ENCODE measurements around the gene KCTD17. TPM values are rescaled to one million over a fixed set of nuclear protein-coding genes. Genes with fewer than 3 reads are reported as not detected.

KCTD17 gene
- total and polyA plus RNA-seq, 10 donors, result 10.7 to 27.5 (median 17.3) TPM

DNA sequence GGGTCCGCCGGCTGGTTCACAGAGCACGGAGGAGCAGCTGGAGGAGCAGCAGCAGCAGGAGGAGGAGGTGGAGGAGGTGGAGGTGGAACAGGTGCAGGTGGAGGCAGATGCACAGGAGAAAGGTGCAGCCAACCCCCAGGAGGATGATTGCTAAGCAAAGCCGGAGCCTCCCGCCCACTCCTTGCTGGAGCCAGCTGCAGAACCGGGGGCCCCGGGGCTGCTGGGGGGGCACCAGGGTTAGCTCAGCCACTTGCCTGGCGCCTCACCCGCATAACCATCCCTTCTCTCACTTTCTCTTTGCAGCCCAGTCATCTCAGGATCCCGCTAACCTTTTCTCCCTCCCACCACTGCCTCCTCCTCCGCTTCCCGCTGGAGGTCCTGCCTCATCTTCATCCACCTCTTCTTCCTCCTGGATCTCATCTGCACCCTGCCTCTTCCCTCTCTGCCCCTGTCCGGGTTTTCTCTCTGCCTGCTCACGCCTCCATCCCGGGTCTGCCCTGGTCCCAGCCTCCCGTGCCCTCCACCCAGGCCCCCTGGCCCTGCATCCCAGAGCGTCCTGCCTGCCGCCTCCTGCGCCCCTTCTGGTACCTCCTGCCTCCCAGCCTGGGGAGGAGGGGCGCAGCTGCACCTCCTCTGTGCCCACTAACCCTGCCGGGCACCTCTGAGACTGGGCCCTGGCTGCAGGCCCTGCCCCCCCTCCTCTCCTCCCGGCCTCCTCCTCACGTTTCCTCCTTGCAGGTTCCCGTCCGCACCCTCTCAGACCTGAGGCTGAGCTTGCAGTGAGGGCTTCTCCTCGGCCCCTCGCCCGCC, 9.5 kb downstream of the KCTD17 start:
- DNase-seq, result no peak
- intact Hi-C loops (cut with DNase I; ENCODE audit: low total_unique reads), result no loop called here
- WGBS, 5 donors, result 74 to 95% (median 82%) methylated on average over 26 to 28 of the region's 28 CpGs
- peaks cover 0 to 66% (median 29%) of the 10 kb centered on the region in 6 donors for H3K36me3 ChIP-seq
- no peak overlapping the region for H3K4me3 ChIP-seq
- no peaks in the 10 kb centered on the region for H3K9me3 ChIP-seq
- no peak overlapping the region for H3K27ac ChIP-seq
- TF ChIP-seq, protein P1, sequence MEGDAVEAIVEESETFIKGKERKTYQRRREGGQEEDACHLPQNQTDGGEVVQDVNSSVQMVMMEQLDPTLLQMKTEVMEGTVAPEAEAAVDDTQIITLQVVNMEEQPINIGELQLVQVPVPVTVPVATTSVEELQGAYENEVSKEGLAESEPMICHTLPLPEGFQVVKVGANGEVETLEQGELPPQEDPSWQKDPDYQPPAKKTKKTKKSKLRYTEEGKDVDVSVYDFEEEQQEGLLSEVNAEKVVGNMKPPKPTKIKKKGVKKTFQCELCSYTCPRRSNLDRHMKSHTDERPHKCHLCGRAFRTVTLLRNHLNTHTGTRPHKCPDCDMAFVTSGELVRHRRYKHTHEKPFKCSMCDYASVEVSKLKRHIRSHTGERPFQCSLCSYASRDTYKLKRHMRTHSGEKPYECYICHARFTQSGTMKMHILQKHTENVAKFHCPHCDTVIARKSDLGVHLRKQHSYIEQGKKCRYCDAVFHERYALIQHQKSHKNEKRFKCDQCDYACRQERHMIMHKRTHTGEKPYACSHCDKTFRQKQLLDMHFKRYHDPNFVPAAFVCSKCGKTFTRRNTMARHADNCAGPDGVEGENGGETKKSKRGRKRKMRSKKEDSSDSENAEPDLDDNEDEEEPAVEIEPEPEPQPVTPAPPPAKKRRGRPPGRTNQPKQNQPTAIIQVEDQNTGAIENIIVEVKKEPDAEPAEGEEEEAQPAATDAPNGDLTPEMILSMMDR (IDR thresholded peaks at IDR 0.05 in 8 of 11, conservative IDR thresholded peaks at IDR 0.05 in 3 of 11), result no peak
- no peak for TF ChIP-seq POLR2A (IDR thresholded peaks at IDR 0.05)
- TF ChIP-seq POLR2AphosphoS5 (IDR thresholded peaks at IDR 0.05), result no peak
- H3K4me1 ChIP-seq, result no peaks in the 10 kb centered on the region
- peaks cover 0 to 4% (median 0%) of the 10 kb centered on the region in 7 donors for H3K27me3 ChIP-seq (replicated peaks in 1 of 7)

DNA sequence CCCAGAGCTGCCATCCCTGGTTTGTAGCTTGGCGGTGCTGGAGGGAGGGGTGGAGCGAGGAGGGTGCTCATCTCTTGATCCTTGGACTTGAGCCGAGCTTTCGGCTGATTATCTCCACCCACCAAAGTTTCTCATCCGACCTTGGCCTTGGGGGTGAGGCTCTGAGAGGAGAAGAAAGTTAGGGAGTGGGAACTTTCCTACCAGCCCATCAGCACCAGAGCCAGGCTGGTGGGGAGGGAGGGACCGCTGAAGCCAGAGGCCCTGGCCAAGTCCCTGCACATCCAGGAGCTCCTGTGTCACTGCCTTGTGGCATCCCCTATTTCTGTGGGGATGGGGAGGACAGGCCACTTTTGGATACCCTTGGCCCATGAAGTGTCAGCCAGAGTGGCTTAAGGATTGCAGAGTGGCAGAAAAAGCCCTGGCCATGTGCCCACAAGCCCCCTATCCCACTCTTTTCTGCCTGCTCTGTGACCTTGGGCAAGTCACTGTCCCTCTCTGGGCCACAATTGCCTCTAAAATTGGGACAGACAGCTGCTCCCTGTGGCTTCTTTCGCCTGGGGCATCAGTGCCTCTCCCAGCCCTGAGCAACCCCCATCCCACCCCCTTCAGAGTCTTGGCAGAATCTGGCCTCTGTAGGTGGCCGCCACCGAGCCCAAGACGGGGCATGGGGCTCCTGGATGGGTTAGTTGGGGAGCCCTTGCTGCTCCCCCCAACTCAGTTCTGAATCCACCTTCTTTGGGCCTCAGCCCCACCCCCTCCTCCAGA, 10.3 kb downstream of the KCTD17 start:
- Histone ChIP-seq H3K4me3 (no peak overlapping the region), H3K27ac (no peak overlapping the region), H3K27me3 (replicated peaks in 1 of 7) (peaks cover 0 to 4% (median 0%) of the 10 kb centered on the region in 7 donors), H3K36me3 (peaks cover 0 to 58% (median 23%) of the 10 kb centered on the region in 6 donors), H3K9me3 (no peaks in the 10 kb centered on the region), H3K4me1 (no peaks in the 10 kb centered on the region)
- intact Hi-C loops (cut with DNase I; ENCODE audit: low total_unique reads), result no loop called here
- TF ChIP-seq, protein P1 (IDR thresholded peaks at IDR 0.05 in 8 of 11, conservative IDR thresholded peaks at IDR 0.05 in 3 of 11), result no peak
- TF ChIP-seq POLR2AphosphoS5 (IDR thresholded peaks at IDR 0.05), result no peak
- no peak for TF ChIP-seq POLR2A (IDR thresholded peaks at IDR 0.05)
- WGBS, 5 donors, result 79 to 90% (median 88%) methylated on average over 10 of the region's 10 CpGs
- DNase-seq, result no peak

DNA sequence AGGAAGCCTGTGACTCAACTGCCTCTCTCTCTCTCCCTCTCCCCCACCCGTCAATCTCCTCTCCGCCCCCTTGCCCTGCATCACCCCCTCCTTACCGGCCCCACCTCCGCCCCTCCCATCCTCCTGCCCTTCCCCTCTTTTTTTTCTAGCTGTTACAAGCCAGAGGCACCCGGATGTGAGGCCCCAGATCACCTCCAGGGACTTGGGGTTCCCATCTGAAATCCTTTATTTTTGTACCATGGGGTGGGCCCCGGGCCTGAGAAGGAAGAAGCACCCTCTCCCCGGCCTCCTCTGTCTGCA, 10.8 kb downstream of the KCTD17 start:
- Histone ChIP-seq H3K36me3 (peaks cover 0 to 53% (median 18%) of the 10 kb centered on the region in 6 donors), H3K27ac (no peak overlapping the region), H3K9me3 (no peaks in the 10 kb centered on the region), H3K27me3 (replicated peaks in 1 of 7) (peaks cover 0 to 8% (median 0%) of the 10 kb centered on the region in 7 donors), H3K4me3 (no peak overlapping the region), H3K4me1 (no peaks in the 10 kb centered on the region)
- WGBS, 5 donors, result 62 to 73% (median 65%) methylated on average over 6 to 7 of the region's 7 CpGs
- TF ChIP-seq POLR2AphosphoS5 (IDR thresholded peaks at IDR 0.05) (no peak), POLR2A (IDR thresholded peaks at IDR 0.05) (no peak)
- TF ChIP-seq, protein P1 (IDR thresholded peaks at IDR 0.05 in 8 of 11, conservative IDR thresholded peaks at IDR 0.05 in 3 of 11), result no peak
- intact Hi-C loops (cut with DNase I; ENCODE audit: low total_unique reads), result no loop called here
- no peak for DNase-seq
